ENCODE results near the gene TRAF5.
"Not testable (repeated sequence)": the region's sequence is repeated elsewhere in the genome, so short reads cannot be mapped to it uniquely, and the experiment has no call there.

The TRAF5 gene

DNA sequence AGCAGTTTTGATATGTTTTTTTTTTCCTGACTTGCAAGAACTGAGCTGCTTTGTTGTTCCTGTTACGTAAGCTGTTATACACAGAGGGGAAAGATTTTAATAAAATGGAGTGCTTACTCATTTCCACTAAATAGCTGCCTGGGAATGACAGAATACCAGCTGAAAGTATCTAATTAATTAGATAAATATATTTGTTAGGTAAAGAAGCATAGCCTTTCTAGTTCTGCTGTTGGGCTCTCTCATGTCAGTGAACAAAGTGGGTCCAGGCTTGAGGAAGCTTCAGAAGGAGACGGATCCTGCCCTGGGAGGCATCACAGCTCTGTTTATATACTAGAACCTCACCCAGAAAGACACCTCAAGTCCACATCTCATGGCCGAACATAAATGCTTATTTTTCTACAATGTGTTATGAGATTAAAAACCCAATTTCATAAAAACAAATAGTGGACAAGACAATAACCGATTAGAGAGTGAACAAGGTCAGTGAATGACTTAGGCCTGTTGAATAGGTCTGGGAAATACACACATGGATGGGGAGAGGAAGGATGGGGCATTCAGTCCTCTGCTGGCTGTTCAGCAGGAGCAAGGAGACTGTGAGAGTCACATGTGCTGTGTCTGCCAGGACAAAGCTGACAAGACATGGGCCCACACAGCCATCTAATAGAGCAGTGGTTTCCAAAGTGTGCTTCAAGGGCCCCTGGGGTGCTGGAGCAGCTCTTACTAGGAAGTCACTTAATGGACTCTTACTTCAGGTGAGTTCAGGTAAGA lies 20.6 kb downstream of the TRAF5 start:
- no peak for DNase-seq (ENCODE audit: low spot score)

DNA sequence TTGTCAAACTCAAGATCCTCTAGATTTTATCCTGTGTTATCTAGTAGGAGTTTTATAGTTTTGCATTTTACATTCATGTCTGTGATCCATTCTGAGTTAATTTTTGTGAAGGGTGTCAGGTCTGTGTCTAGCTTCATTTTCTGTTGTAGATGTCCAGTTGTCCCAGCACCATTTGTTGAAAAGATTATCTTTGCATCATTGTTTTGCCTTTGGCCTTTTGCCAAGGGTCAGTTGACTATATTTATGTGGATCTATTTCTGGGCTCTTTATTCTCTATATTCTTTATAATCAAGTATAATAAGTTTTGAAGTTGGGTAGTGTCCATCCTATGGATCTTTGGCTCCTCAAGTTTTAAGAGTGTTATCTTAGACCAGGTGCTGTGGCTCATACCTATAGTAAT lies 21.9 kb downstream of the TRAF5 start:
- DNase-seq (ENCODE audit: low spot score): no peak

DNA sequence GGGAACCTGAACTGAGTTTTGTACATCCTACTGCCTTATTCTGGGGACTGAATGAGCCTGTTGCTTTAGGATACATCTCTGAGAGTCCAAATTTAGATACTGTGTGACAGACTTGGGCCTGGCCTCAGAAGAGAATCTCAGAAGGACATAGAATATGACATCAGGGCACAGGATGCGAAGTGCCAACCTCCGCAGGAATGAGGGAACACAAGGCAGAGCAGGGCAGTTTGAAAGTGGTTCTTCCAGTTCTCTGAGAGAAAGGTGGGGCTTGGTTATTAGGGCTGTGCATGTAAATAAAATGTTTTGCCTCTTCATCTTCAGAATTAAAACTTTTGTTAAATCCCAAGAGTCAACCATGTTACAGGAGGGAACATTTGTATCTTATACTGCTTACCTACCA lies 23.1 kb downstream of the TRAF5 start:
- DNase-seq (ENCODE audit: low spot score): no peak

DNA sequence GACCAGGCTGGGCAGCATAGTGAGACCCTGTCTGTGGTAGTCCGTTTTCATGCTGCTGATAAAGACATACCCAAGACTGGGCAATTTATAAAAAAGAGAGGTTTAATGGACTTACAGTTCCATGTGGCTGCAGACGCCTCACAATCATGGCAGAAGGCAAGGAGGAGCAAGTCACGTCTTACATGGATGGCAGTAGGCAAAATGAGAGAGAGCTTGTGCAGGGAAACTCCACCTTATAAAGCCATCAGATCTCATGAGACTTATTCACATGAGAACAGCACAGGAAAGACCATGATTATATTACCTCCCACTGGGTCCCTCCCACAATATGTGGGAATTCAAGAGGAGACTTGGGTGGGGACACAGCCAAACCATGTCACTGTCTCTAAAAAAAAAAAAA lies 25.4 kb downstream of the TRAF5 start:
- not testable (repeated sequence) for DNase-seq (ENCODE audit: low spot score)

- no peak for DNase-seq (ENCODE audit: low spot score)
These were observed 25.8 kb downstream of the TRAF5 start for GRCh38 chr1:211352465-211352864.

DNA sequence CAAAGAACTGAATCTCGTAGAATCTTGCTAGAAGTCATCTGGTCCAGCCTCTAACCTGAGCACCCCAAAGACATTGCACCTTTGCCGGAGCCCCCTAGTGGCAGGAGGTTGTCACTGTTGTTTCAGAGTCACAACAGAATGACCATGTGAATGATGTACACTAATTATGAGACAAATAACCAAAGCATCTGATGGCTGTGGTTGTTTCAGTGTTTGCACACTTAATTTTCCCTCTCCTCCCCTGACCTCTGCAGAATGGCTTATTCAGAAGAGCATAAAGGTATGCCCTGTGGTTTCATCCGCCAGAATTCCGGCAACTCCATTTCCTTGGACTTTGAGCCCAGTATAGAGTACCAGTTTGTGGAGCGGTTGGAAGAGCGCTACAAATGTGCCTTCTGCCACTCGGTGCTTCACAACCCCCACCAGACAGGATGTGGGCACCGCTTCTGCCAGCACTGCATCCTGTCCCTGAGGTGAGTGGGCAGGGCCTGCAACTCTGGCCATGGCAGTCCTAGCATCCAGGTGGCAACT lies 26.4 kb downstream of the TRAF5 start:
- no peak for DNase-seq (ENCODE audit: low spot score)

DNA sequence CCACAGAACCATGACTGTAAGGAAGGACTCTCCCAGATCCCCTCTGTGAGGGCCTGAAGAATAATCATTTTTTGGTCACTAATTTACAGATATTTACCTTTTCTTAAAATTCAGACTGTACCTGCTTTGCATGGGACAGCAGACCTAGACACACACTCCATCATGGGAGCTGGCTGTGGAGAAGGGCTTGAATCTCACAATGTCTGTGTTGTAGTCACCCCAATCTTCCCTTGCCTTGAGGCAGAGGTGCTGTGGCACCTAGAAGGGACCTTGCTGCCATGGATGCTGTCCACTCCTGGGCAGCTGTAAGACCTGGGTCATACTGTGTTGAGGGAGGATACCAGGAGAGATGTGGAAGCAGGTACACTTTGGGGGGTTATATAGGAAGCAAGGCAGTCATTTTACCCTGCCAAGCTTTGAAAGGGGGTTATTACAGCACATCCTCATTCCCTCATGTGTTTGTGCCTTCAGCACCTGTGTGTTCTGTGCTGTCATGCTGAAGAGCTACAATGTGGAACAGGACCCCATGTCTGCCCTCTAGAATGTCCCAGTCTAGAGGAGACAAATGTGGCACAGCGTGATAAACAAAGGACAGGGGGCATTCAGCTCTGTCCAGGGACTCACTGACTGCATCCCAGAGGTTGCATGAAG lies 27.1 kb downstream of the TRAF5 start:
- DNase-seq (ENCODE audit: low spot score): no peak

DNA sequence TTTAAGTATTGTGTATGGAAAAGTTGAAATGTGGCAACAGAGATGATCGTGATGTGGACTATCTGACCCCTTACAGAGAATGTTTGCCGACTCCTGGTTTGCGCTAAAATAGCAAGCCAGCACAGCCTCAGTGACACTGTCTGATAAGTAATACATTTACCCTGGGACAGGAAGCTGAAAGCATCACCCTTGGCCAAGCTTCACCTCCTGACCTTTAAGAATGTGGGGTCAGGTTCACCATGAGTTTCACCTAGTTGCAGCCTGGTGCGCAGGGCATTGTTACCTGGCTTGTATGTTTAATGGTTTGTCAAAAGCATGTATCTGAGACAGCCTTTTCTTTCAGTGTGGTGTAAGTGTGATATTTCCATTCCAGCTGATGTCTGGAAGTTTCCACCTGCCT lies 29.2 kb downstream of the TRAF5 start:
- no peak for DNase-seq (ENCODE audit: low spot score)

- DNase-seq (ENCODE audit: low spot score): no peak
These were observed 30.2 kb downstream of the TRAF5 start for GRCh38 chr1:211356723-211357407.

DNA sequence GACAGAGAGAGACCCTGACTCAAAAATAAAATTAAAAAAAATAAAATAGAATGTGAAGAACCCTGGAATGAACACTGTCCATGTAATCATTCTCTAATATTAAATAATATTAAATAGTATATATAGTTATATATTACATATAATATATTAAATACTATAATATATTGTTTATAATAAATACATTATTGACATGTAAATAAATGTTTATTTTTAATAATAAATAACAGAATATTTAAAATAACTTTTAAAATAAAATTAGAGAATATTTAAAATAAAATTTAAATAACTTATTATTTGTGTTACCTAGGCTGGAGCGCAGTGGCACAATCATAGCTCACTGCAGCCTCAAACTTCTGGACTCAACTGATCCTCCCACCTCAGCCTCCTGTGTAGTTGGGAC lies 32.1 kb downstream of the TRAF5 start:
- no peak for DNase-seq (ENCODE audit: low spot score)

GRCh38 chr1:211359876-211360275 lies 33.2 kb downstream of the TRAF5 start:
- no peak for DNase-seq (ENCODE audit: low spot score)

- no peak for DNase-seq (ENCODE audit: low spot score)
These were observed 34.6 kb downstream of the TRAF5 start for GRCh38 chr1:211361202-211361601.

DNA sequence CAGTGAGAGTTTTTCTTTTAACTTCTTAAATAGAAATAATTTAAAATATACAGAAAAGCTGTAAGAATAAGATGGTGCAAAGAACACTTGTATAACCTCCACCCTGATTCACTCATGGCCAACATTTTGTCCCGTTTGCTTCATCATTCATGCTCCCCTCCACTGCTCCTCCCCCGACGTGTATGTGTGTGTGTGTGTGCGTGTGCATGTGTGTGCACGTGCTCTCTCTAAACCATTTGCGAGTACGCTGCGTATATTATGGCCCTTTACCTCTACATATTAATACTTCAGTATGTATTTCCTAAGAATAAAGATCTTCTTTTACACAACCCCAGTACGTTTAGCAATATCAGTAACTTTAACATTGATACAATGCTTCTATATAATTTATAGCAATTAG lies 43.0 kb downstream of the TRAF5 start:
- no peak for DNase-seq (ENCODE audit: low spot score)

- DNase-seq (ENCODE audit: low spot score): no peak
These were observed 44.0 kb downstream of the TRAF5 start for GRCh38 chr1:211370669-211371068.

GRCh38 chr1:211371406-211372105 lies 44.9 kb downstream of the TRAF5 start:
- no peak for DNase-seq (ENCODE audit: low spot score)

DNA sequence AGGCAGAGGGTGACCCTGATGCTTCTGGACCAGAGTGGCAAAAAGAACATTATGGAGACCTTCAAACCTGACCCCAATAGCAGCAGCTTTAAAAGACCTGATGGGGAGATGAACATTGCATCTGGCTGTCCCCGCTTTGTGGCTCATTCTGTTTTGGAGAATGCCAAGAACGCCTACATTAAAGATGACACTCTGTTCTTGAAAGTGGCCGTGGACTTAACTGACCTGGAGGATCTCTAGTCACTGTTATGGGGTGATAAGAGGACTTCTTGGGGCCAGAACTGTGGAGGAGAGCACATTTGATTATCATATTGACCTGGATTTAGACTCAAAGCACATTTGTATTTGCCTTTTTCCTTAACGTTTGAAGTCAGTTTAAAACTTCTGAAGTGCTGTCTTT lies 45.8 kb downstream of the TRAF5 start:
- no peak for DNase-seq (ENCODE audit: low spot score)

DNA sequence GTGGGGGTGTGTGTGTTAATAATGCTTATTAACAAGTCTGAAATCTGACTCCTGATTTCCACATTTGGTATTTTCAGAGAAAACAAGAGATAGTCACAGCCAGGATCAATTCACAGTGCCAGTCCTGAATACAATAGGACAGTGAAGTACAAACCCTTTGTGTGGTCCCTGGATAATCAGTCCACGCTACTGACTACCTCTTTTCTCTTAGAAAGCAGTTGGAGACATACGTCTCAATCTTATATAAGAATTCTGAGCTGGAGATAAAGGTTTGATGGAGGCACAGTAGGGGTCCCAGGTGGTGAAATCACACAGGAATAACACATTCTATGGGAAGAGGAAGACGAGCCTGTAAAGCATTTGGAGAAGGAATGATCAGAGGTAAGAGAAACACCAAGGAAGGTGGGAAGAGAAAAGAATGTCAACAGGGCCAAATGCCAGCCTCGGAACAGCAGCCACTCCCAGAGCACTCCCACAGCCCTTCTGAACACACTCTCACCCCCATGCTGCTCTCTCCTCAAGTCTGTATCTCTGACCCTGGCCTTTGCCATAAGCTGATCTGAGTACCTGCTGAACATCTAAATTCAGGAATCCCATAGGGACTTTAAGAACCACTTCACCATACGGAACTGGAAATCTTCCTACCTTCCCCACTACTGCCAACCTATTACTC lies 48.6 kb downstream of the TRAF5 start:
- no peak for DNase-seq (ENCODE audit: low spot score)

DNA sequence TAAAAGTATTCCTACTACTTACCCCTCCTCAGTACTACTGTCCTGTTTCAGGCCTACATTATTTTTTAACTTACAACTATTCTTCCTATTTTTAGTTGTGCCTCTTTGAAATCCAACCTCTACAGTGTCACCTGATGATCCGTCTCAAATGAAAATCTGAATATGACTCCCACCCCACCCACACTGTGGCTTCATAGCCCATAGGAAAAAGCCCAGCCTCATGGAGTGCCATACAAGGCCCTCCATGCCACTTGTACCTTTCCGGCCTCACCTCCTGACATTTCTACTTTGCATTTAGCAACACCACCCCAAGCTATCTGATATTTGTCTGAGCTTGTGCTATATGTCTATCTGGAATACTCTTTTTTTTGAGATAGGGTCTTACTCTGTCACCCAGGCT lies 49.3 kb downstream of the TRAF5 start:
- DNase-seq (ENCODE audit: low spot score): no peak

DNA sequence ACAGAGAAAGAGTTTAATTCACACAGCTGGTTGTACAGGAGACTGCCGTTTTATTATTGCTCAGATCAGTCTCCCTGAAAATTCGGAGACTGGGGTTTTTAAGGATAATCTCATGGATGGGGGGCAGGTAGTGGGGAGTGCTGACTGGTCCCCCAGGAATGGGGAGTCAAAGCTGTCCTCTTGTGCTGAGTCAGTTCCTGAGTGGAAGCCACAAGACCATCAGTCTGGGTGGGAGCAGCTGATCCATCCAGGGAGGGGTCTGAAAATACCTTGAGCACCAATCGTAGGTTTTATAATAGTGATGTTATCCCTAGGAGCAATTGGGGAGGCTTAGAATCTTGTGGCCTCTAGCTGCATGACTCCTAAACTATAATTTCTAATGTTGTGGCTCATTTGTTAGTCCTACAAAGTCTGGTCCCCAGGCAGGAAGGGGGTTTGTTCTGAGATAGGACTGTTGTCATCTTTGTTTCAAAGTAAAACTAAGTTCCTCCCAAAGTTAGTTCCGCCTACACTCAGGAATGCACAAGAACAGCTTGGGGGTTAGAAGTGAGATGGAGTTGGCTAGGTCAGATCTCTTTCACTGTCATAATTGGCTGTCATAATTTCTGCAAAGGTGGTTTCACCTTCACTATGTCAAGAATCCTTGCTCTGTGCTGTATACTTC lies 50.3 kb downstream of the TRAF5 start:
- no peak for DNase-seq (ENCODE audit: low spot score)

DNA sequence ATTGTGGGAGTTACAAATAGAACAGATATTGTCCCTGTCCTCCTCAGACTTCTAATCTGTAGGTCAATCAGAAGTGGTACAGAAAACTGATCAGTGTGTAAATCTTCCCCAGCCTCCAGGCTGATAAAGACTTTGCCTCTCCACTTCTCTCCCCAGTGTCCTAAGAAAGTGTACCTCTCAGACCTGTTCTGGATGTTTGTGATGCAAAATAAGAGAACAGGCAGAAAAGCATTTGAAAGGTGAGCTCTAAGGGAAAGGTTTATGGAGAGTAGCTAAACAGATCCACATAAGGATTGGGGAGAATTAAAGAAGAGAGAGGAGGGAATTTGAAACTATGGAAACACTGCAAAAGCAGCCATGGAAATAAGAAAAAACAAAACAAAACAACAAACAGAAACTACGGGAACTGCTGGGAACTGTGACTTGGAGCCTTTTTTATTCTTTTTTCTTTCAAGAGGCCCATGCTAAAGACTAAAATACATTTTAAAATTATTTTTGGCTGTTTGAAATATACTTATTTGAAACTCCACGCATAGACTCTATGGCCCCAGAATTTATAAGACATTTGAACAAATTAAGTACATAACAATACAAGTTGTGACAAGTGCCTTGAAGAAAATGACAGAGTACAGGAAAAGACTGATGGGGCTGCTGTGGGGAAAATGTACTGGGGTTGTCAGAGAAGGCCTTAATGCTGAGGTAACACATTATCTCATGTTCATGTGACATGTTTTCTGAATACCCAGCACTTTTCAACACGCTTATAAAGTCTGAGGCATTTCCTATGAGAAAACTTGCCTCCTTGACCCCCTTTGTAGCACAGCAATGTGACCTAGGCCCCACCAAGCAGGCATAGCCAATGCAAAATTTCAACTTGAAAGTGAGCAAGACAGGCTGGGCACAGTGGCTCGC lies 51.2 kb downstream of the TRAF5 start:
- DNase-seq (ENCODE audit: low spot score): no peak

Measured in pons (tissue), 1 donor.